Endothelial cell of umbilical vein (primary cell): ENCODE measurements around the gene DNAI2.

Experiments
- EZH2 ChIP-seq: IDR thresholded peaks from 2 replicates; pipeline ENCODE4 v1.6.1; 2012; ENCODE audit warnings: borderline replicate concordance, low read depth, mild to moderate bottlenecking, moderate library complexity, low read length, inconsistent platforms; ENCODE audit not compliant: severe bottlenecking
- GATA2 ChIP-seq: IDR thresholded peaks from 2 replicates; pipeline ENCODE4 v1.7.0; 2011; ENCODE audit warnings: low read depth, mild to moderate bottlenecking, moderate library complexity, mixed read lengths, low read length; ENCODE audit not compliant: insufficient read length, insufficient read depth
- JUN ChIP-seq: IDR thresholded peaks from 2 replicates; pipeline ENCODE4 v1.6.1; 2011; ENCODE audit warnings: borderline replicate concordance, low read depth; ENCODE audit not compliant: insufficient read length, insufficient read depth
- POLR2A ChIP-seq: IDR thresholded peaks from 2 replicates; pipeline ENCODE4 v1.6.1; 2012; ENCODE audit warnings: low read depth, mild to moderate bottlenecking, control low read depth, low read length
- POLR2AphosphoS5 ChIP-seq: IDR thresholded peaks from 2 replicates; pipeline ENCODE4 v1.6.1; 2012; ENCODE audit warnings: low read depth, mild to moderate bottlenecking, control low read depth, low read length, moderate library complexity; ENCODE audit not compliant: insufficient read depth
- TF ChIP-seq, protein P1 (sequence below), 2 donors: IDR thresholded peaks; 1 replicate in 1 of 2; 2 replicates in 1 of 2; pipeline ENCODE4 v1.5.1; 2011; ENCODE audit warnings: low read length in 2 of 2, mild to moderate bottlenecking in 2 of 2, moderate library complexity in 2 of 2, control low read depth in 1 of 2, inconsistent platforms in 1 of 2, low read depth in 1 of 2; ENCODE audit not compliant: insufficient read depth in 1 of 2; ENCODE audit errors: extremely low read depth in 1 of 2

DNA sequence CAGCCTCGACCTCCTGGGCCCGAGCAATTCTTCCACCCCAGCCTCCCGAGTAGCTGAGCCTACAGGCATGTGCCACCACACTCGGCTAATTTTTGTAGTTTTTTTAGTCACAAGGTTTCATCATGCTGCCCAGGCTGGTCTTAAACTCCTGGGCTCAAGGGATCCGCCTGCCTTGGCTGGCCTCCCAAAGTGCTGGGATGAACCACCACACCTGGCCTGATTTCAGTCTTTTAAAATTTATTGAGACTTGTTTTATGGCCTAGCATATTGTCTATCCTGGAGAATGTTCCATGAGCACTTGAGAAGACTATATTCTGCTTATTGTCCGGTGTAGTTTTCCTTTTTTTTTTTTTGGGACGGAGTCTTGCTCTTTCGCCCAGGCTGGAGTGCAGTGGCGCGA lies 18.5 kb downstream of the DNAI2 start:
- TF ChIP-seq POLR2A = no peak
- no peak for TF ChIP-seq JUN
- TF ChIP-seq, protein P1, sequence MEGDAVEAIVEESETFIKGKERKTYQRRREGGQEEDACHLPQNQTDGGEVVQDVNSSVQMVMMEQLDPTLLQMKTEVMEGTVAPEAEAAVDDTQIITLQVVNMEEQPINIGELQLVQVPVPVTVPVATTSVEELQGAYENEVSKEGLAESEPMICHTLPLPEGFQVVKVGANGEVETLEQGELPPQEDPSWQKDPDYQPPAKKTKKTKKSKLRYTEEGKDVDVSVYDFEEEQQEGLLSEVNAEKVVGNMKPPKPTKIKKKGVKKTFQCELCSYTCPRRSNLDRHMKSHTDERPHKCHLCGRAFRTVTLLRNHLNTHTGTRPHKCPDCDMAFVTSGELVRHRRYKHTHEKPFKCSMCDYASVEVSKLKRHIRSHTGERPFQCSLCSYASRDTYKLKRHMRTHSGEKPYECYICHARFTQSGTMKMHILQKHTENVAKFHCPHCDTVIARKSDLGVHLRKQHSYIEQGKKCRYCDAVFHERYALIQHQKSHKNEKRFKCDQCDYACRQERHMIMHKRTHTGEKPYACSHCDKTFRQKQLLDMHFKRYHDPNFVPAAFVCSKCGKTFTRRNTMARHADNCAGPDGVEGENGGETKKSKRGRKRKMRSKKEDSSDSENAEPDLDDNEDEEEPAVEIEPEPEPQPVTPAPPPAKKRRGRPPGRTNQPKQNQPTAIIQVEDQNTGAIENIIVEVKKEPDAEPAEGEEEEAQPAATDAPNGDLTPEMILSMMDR (IDR thresholded peaks at IDR 0.05; ENCODE audit: extremely low read depth in 1 of 2, insufficient read depth in 1 of 2, low read depth in 1 of 2, low read length in 2 of 2) = no peak
- no peak for TF ChIP-seq GATA2
- no peak for TF ChIP-seq EZH2
- TF ChIP-seq POLR2AphosphoS5 = no peak
